C4-2B (cell line): ENCODE measurements around the gene NID2.

Experiments used
- ZFX ChIP-seq: fragments of 450-650 bp; IDR thresholded peaks from 2 replicates; pipeline ENCODE4 v1.6.1; 2017
- TF ChIP-seq, protein P1 (sequence below): fragments of 450-650 bp; conservative IDR thresholded peaks from 2 replicates; pipeline ENCODE4 v1.5.1; 2017; ENCODE audit warnings: mild to moderate bottlenecking

DNA sequence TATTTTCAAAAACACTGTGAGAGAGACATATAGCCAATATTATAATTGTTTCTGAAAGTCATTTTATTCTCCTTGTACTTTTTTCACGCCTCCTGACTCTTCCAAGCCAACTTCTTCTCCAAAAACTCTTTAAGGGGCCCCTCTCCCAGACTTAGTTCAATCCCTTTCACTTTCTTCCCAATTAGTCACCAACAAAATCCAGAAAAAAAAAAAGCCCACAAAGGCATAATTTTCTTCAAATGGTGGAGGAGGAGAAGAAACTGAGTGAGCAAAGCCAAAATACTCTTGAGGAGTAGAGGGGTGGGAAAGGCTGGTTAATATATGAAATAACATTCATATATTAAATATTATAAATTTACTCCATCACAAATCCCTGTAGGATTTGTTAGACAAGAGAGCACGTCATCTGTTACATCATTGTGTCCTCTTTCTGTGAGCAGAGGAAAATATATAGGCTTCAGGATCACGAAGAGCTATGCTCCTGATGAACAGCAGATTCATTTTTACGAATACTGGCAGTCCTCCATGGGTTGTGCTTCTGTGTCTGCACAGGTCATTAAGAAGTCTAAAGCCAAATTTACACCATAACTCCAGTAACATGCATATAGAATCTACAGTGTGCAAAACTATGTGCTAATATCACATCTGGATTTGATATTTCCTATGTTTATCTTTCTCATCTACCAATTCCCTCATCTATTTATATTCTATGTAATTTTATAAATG is 25.9 kb upstream of the NID2 start:
- TF ChIP-seq, protein P1, sequence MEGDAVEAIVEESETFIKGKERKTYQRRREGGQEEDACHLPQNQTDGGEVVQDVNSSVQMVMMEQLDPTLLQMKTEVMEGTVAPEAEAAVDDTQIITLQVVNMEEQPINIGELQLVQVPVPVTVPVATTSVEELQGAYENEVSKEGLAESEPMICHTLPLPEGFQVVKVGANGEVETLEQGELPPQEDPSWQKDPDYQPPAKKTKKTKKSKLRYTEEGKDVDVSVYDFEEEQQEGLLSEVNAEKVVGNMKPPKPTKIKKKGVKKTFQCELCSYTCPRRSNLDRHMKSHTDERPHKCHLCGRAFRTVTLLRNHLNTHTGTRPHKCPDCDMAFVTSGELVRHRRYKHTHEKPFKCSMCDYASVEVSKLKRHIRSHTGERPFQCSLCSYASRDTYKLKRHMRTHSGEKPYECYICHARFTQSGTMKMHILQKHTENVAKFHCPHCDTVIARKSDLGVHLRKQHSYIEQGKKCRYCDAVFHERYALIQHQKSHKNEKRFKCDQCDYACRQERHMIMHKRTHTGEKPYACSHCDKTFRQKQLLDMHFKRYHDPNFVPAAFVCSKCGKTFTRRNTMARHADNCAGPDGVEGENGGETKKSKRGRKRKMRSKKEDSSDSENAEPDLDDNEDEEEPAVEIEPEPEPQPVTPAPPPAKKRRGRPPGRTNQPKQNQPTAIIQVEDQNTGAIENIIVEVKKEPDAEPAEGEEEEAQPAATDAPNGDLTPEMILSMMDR, result no peak
- no peak for TF ChIP-seq ZFX
